ENCODE data around the gene MPP1.

MPP1 gene

GRCh38 chrX:154779261-154779660 lies 26.0 kb downstream of the MPP1 start:
- in situ Hi-C loops (cut with MboI; ENCODE audit: low sequenced_read_pairs): no loop called here

- in situ Hi-C loops (cut with MboI; ENCODE audit: low sequenced_read_pairs): no loop called here
These were observed 28.5 kb downstream of the MPP1 start for GRCh38 chrX:154776753-154777152.

- in situ Hi-C loops (cut with MboI; ENCODE audit: low sequenced_read_pairs): no loop called here
These were observed 29.6 kb downstream of the MPP1 start for GRCh38 chrX:154775419-154776349.

- in situ Hi-C loops (cut with MboI; ENCODE audit: low sequenced_read_pairs): no loop called here
These were observed 30.7 kb downstream of the MPP1 start for GRCh38 chrX:154774622-154775021.

- in situ Hi-C loops (cut with MboI; ENCODE audit: low sequenced_read_pairs): no loop called here
These were observed 42.6 kb downstream of the MPP1 start, which contains the start of gene DKC1 for GRCh38 chrX:154762537-154763296. Gene DKC1 (plus strand): TSS chrX:154762864. CDS start chrX:154762966, 102 bp downstream.

- in situ Hi-C loops (cut with MboI; ENCODE audit: low sequenced_read_pairs): no loop called here
These were observed 43.2 kb downstream of the MPP1 start for GRCh38 chrX:154761977-154762536.

- in situ Hi-C loops (cut with MboI; ENCODE audit: low sequenced_read_pairs): no loop called here
These were observed 46.6 kb downstream of the MPP1 start for GRCh38 chrX:154758696-154759095.

GRCh38 chrX:154751669-154752271 lies 53.5 kb downstream of the MPP1 start:
- in situ Hi-C loops (cut with MboI; ENCODE audit: low sequenced_read_pairs): no loop called here

GRCh38 chrX:154751203-154751668 lies 54.0 kb downstream of the MPP1 start:
- in situ Hi-C loops (cut with MboI; ENCODE audit: low sequenced_read_pairs): no loop called here

GRCh38 chrX:154750301-154751202 lies 54.7 kb downstream of the MPP1 start, which contains the start of gene GAB3:
Gene GAB3 (minus strand): TSS chrX:154751077. CDS start chrX:154751025, 52 bp downstream.
- in situ Hi-C loops (cut with MboI; ENCODE audit: low sequenced_read_pairs): no loop called here

GRCh38 chrX:154749856-154750255 lies 55.4 kb downstream of the MPP1 start:
- in situ Hi-C loops (cut with MboI; ENCODE audit: low sequenced_read_pairs): no loop called here

GRCh38 chrX:154748712-154749339 lies 56.5 kb downstream of the MPP1 start:
- in situ Hi-C loops (cut with MboI; ENCODE audit: low sequenced_read_pairs): no loop called here

GRCh38 chrX:154742613-154743012 lies 62.7 kb downstream of the MPP1 start:
- in situ Hi-C loops (cut with MboI; ENCODE audit: low sequenced_read_pairs): no loop called here

- in situ Hi-C loops (cut with MboI; ENCODE audit: low sequenced_read_pairs): no loop called here
These were observed 65.3 kb downstream of the MPP1 start for GRCh38 chrX:154739952-154740465.

GRCh38 chrX:154738011-154738738 lies 67.1 kb downstream of the MPP1 start:
- in situ Hi-C loops (cut with MboI; ENCODE audit: low sequenced_read_pairs): no loop called here

GRCh38 chrX:154737136-154737535 lies 68.1 kb downstream of the MPP1 start:
- in situ Hi-C loops (cut with MboI; ENCODE audit: low sequenced_read_pairs): no loop called here

- in situ Hi-C loops (cut with MboI; ENCODE audit: low sequenced_read_pairs): no loop called here
These were observed 69.4 kb downstream of the MPP1 start for GRCh38 chrX:154735695-154736393.
